PC-3 (cell line): Measurements from ENCODE around the gene ENTPD1. TPM values are rescaled to one million over a fixed set of nuclear protein-coding genes. Genes with fewer than 3 reads are reported as not detected.
"Not testable (repeated sequence)": the region's sequence is repeated elsewhere in the genome, so short reads cannot be mapped to it uniquely, and the experiment has no call there.

Experiments used
- ATAC-seq: fragments of 200-7000 bp; cut with Tn5 transposase; 2 replicates; pipeline ENCODE4 v1.9.1; 2020; ENCODE audit warnings: mild to moderate bottlenecking, moderate library complexity
- BruUV-seq: library from RNA; stranded (reverse); fragments of 400-500 nt; replicated peaks from 2 replicates; lab custom pipeline; 2021; lab: Mats Ljungman, UMichigan
- CTCF ChIA-PET: fragments of 300-600 bp; sonication (Branson Sonifier 250); formaldehyde crosslinking; loops from one replicate; lab custom pipeline; 2022; ENCODE audit warnings: antibody characterized with exemption; lab: Charles Lee
- POLR2A ChIA-PET: fragments of 300-600 bp; sonication (Branson Sonifier 250); formaldehyde crosslinking; loops from one replicate; lab custom pipeline; 2022; ENCODE audit warnings: antibody characterized with exemption; ENCODE audit not compliant: unreplicated experiment; lab: Charles Lee
- DNase-seq: peaks from one replicate; pipeline ENCODE4 v3.0.0-alpha.2; 2015
- H2AFZ ChIP-seq: fragments of 300-600 bp; sonication (generic); 2 replicates; pipeline ENCODE4 v1.6.0; 2016; ENCODE audit warnings: antibody characterized with exemption, low read length
- H3F3A ChIP-seq: fragments of 300-600 bp; sonication (generic); one replicate; pipeline ENCODE4 v1.6.0; 2017; ENCODE audit warnings: antibody characterized with exemption, low read length, control low read depth, mild to moderate bottlenecking; ENCODE audit not compliant: unreplicated experiment
- H3K27ac ChIP-seq: fragments of 300-600 bp; sonication (generic); 2 replicates; pipeline ENCODE4 v1.5.1; 2016; ENCODE audit warnings: mild to moderate bottlenecking, low read length
- H3K27me3 ChIP-seq: fragments of 300-600 bp; sonication (generic); 2 replicates; pipeline ENCODE4 v1.6.1; 2016; ENCODE audit warnings: low read length, mixed read lengths
- H3K36me3 ChIP-seq: fragments of 300-600 bp; sonication (generic); 2 replicates; pipeline ENCODE4 v1.6.1; 2016; ENCODE audit warnings: low read depth, mixed run types, low read length, mixed read lengths
- H3K4me1 ChIP-seq: fragments of 300-600 bp; sonication (generic); 2 replicates; pipeline ENCODE4 v1.5.1; 2016; ENCODE audit warnings: low read length; ENCODE audit not compliant: insufficient read depth
- H3K4me2 ChIP-seq: fragments of 300-600 bp; sonication (generic); 2 replicates; pipeline ENCODE4 v1.6.0; 2016; ENCODE audit warnings: low read length
- H3K4me3 ChIP-seq: fragments of 300-600 bp; sonication (generic); 2 replicates; pipeline ENCODE4 v1.5.1; 2016; ENCODE audit warnings: mild to moderate bottlenecking, low read length, mixed read lengths
- H3K79me2 ChIP-seq: fragments of 300-600 bp; sonication (generic); 2 replicates; pipeline ENCODE4 v1.6.1; 2017; ENCODE audit warnings: low read length, mixed read lengths
- H3K9ac ChIP-seq: fragments of 300-600 bp; sonication (generic); 2 replicates; pipeline ENCODE4 v1.6.0; 2016; ENCODE audit warnings: mild to moderate bottlenecking, low read length
- H3K9me2 ChIP-seq: fragments of 300-600 bp; sonication (generic); replicated peaks from 2 replicates; pipeline ENCODE4 v1.6.1; 2016; ENCODE audit warnings: mixed run types, low read length, mixed read lengths
- H3K9me3 ChIP-seq: fragments of 300-600 bp; sonication (generic); 2 replicates; pipeline ENCODE4 v1.6.1; 2016; ENCODE audit warnings: low read length, mixed read lengths
- H4K20me1 ChIP-seq: fragments of 300-600 bp; sonication (generic); 2 replicates; pipeline ENCODE4 v1.6.1; 2016; ENCODE audit warnings: low read length, mixed read lengths
- EZH2 ChIP-seq: fragments of 300-600 bp; sonication (generic); IDR thresholded peaks from one replicate; pipeline ENCODE4 v1.6.1; 2017; ENCODE audit warnings: antibody characterized with exemption, mild to moderate bottlenecking, low read length; ENCODE audit not compliant: unreplicated experiment
- EZH2phosphoT487 ChIP-seq: fragments of 300-600 bp; sonication (generic); IDR thresholded peaks from 2 replicates; pipeline ENCODE4 v1.6.1; 2018; ENCODE audit warnings: mild to moderate bottlenecking, antibody characterized with exemption, low read length, borderline replicate concordance
- intact Hi-C: fragments of 100-400 bp; cut with micrococcal nuclease; formaldehyde crosslinking; loops from 2 replicates; pipeline ENCODE4 v1.9.0; 2023
- total RNA-seq: library from RNA; depleted of rRNA; stranded (reverse); fragments of >200 nt; gene quantifications from 2 replicates; pipeline ENCODE4 v1.2.3, GENCODE V29; 2014
- TF ChIP-seq, protein P1 (sequence below): fragments of 300-600 bp; sonication (generic); conservative IDR thresholded peaks from 2 replicates; pipeline ENCODE4 v1.5.1; 2017; ENCODE audit warnings: antibody characterized with exemption, low read depth, mild to moderate bottlenecking, low read length

Gene ENTPD1
- total RNA-seq, 1 experiment from 2014 or later: not detected

DNA sequence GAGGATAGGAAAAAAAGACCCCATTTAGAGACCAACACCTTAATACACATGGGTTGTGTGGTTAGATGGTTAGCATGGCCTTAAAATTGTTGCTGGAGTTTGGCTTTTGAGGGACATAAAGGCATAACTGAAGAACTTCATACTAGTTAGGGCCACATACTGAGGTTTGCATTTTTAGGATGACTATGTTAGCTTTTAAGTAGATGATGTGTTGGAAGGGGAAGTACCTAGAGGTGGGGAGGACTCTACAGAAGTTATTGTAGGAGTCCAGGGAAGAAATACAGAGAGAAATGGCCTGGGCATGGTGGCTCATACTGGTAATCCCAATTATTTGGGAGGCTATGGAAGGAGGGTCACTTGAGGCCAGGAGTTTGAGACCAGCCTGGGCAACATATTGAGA is 40.5 kb downstream of the ENTPD1 start:
- Histone ChIP-seq H2AFZ (no peak overlapping the region), H3F3A (no peaks in the 10 kb centered on the region), H3K9me3 (no peaks in the 10 kb centered on the region), H4K20me1 (no peaks in the 10 kb centered on the region), H3K79me2 (no peaks in the 10 kb centered on the region), H3K4me1 (0 out of 2 replicates have a peak, but pooled peaks cover 3% of the 10 kb centered on the region), H3K4me3 (no peak overlapping the region), H3K27me3 (no peaks in the 10 kb centered on the region), H3K27ac (no peak overlapping the region), H3K4me2 (no peak overlapping the region), H3K36me3 (no peaks in the 10 kb centered on the region), H3K9me2 (no peaks in the 10 kb centered on the region), H3K9ac (no peak overlapping the region)
- DNase-seq: no peak
- ChIA-PET CTCF (no interaction called here), POLR2A (no interaction called here)
- intact Hi-C loops: no loop called here
- ATAC-seq: no peak
- TF ChIP-seq, protein P1, sequence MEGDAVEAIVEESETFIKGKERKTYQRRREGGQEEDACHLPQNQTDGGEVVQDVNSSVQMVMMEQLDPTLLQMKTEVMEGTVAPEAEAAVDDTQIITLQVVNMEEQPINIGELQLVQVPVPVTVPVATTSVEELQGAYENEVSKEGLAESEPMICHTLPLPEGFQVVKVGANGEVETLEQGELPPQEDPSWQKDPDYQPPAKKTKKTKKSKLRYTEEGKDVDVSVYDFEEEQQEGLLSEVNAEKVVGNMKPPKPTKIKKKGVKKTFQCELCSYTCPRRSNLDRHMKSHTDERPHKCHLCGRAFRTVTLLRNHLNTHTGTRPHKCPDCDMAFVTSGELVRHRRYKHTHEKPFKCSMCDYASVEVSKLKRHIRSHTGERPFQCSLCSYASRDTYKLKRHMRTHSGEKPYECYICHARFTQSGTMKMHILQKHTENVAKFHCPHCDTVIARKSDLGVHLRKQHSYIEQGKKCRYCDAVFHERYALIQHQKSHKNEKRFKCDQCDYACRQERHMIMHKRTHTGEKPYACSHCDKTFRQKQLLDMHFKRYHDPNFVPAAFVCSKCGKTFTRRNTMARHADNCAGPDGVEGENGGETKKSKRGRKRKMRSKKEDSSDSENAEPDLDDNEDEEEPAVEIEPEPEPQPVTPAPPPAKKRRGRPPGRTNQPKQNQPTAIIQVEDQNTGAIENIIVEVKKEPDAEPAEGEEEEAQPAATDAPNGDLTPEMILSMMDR: no peak
- TF ChIP-seq EZH2phosphoT487 (no peak), EZH2 (no peak)
- BruUV-seq: no TSS peak

DNA sequence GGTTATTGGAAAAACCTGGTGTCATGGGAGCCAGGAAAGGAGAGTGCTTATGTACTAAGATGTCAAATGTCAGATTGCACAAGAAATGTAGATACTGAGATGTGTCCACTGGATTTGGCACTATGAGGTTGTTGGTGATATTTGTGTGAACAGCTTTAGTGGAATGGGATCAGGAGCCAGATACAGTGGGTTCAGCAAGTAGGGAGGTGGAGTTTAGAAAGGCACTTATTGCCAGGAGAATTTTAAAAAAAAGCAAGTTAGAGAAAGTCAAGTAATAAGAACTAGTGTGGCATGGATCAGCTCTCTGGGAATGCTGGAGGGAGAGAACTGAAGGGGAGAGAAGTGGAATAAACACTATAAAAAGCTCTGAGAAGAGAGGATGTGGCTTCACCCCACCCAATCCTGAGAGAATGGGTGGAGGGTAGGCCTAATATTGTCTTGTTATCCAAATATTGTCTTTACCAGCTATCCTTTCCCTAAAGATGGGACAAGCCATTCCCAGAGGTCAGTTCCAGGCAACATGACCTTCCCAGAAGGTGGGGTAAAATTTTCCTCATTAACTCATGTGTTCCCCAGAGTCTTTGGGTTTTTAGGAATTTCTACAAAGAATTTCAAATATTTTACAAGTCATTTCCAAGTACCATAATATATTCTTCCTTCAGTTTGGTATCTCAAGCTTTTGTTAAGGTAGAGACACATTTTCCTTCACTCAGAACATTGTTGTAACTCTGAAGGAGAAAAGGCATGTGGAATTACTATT is 42.3 kb downstream of the ENTPD1 start:
- POLR2A ChIA-PET: no interaction called here
- Histone ChIP-seq H3K4me1 (0 out of 2 replicates have a peak, but pooled peaks cover 3% of the 10 kb centered on the region), H3K79me2 (no peaks in the 10 kb centered on the region), H3F3A (no peaks in the 10 kb centered on the region), H3K9me2 (no peaks in the 10 kb centered on the region), H3K9ac (no peak overlapping the region), H3K36me3 (no peaks in the 10 kb centered on the region), H3K27ac (no peak overlapping the region), H3K4me3 (no peak overlapping the region), H2AFZ (no peak overlapping the region), H4K20me1 (no peaks in the 10 kb centered on the region), H3K9me3 (no peaks in the 10 kb centered on the region), H3K4me2 (no peak overlapping the region), H3K27me3 (no peaks in the 10 kb centered on the region)
- intact Hi-C loops: no loop called here
- ATAC-seq (no peak), DNase-seq (no peak)
- TF ChIP-seq EZH2: no peak
- TF ChIP-seq, protein P1: no peak
- TF ChIP-seq EZH2phosphoT487: no peak
- CTCF ChIA-PET: no interaction called here
- BruUV-seq: no TSS peak

DNA sequence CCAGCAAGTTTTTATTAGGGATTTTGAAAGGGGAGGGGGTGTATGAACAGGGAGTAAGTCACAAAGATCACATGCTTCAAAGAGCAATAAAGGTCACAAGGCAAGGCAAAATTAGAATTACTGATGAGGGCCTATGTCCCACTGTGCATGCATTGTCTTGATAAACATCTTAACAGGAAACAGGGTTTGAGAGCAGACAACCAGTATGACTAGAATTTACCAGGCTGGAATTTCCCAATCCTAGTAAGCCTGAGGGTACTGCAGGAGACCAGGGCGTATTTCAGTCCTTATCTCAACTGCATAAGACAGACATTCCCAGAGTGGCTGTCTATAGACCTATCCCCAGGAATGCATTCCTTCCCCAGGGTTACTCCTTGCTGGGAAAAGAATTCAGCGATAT is 44.3 kb downstream of the ENTPD1 start:
- POLR2A ChIA-PET, DNase-seq, H3K4me1 ChIP-seq, H3K27ac ChIP-seq, H3K79me2 ChIP-seq, ATAC-seq, H3F3A ChIP-seq, intact Hi-C loops, H3K9ac ChIP-seq, H3K4me2 ChIP-seq, CTCF ChIA-PET, H4K20me1 ChIP-seq, H2AFZ ChIP-seq, H3K36me3 ChIP-seq, H3K4me3 ChIP-seq, H3K9me3 ChIP-seq, H3K27me3 ChIP-seq, H3K9me2 ChIP-seq, BruUV-seq: not testable (repeated sequence)

DNA sequence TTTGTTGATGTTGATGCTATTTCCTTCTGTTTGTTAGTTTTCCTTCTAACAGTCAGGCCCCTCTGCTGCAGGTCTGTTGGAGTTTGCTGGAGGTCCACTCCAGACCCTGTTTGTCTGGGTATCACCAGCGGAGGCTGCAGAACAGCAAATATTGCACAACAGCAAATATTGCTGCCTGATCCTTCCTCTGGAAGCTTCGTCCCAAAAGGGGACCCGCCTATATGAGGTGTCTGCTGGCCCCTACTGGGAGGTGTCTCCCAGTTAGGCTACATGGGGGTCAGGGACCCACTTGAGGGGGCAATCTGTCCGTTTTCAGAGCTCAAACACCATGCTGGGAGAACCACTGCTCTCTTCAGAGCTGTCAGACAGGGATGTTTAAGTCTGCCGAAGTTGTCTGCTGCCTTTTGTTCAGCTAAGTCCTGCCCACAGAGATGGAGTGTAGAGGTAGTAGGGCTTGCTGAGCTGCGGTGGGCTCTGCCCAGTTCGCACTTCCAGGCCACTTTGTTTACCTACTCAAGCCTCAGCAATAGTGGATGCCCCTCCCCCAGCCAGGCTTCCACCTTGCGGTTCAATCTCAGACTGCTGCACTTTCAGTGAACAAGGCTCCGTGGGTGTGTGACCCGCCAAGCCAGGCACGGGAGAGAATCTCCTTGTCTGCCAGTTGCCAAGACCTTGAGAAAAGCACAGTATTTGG is 50.9 kb downstream of the ENTPD1 start:
- CTCF ChIA-PET, H3F3A ChIP-seq, DNase-seq, intact Hi-C loops, POLR2A ChIA-PET, H3K36me3 ChIP-seq, H3K27ac ChIP-seq, BruUV-seq, ATAC-seq, H2AFZ ChIP-seq, H3K4me3 ChIP-seq, H3K79me2 ChIP-seq, H3K9ac ChIP-seq, H3K9me2 ChIP-seq, H3K4me1 ChIP-seq, H4K20me1 ChIP-seq, H3K27me3 ChIP-seq, H3K4me2 ChIP-seq, H3K9me3 ChIP-seq: not testable (repeated sequence)
